IPS-18a (cell line): Measurements from ENCODE around the gene TFDP1.
"Not testable (repeated sequence)": the region's sequence is repeated elsewhere in the genome, so short reads cannot be mapped to it uniquely, and the experiment has no call there.

Source experiments
- H3K27ac ChIP-seq: one replicate; pipeline ENCODE4 v1.5.1; 2013; ENCODE audit warnings: low read length
- H3K27me3 ChIP-seq: one replicate; pipeline ENCODE4 v1.6.1; 2013; ENCODE audit warnings: mild to moderate bottlenecking, low read length; ENCODE audit not compliant: control insufficient read depth, insufficient read depth
- H3K36me3 ChIP-seq: one replicate; pipeline ENCODE4 v1.6.1; 2013; ENCODE audit warnings: low read depth, low read length; ENCODE audit not compliant: control insufficient read depth
- H3K4me1 ChIP-seq: one replicate; pipeline ENCODE4 v1.6.1; 2013; ENCODE audit warnings: low read depth, low read length; ENCODE audit not compliant: control insufficient read depth
- H3K4me3 ChIP-seq: one replicate; pipeline ENCODE4 v1.5.1; 2013; ENCODE audit warnings: low read length
- H3K9ac ChIP-seq: one replicate; pipeline ENCODE4 v1.6.1; 2013; ENCODE audit warnings: mild to moderate bottlenecking, low read length, moderate library complexity
- H3K9me3 ChIP-seq: one replicate; pipeline ENCODE4 v1.6.1; 2013; ENCODE audit warnings: low read depth, low read length; ENCODE audit not compliant: control insufficient read depth

The TFDP1 gene

GRCh38 chr13:113624235-113624587 is 39.7 kb downstream of the TFDP1 start:
- no peak overlapping the region for H3K27ac ChIP-seq
- H3K9ac ChIP-seq = no peak overlapping the region
- no peaks in the 10 kb centered on the region for H3K4me1 ChIP-seq
- H3K36me3 ChIP-seq = peaks cover 17% of the 10 kb centered on the region
- no peak overlapping the region for H3K4me3 ChIP-seq
- H3K27me3 ChIP-seq = no peaks in the 10 kb centered on the region
- H3K9me3 ChIP-seq = no peaks in the 10 kb centered on the region

GRCh38 chr13:113624640-113625304 is 40.2 kb downstream of the TFDP1 start:
- not testable (repeated sequence) for H3K9ac ChIP-seq
- H3K36me3 ChIP-seq = peaks cover 17% of the 10 kb centered on the region

GRCh38 chr13:113625965-113626721 is 41.6 kb downstream of the TFDP1 start:
- no peak overlapping the region for H3K4me3 ChIP-seq
- H3K36me3 ChIP-seq = peaks cover 12% of the 10 kb centered on the region
- H3K9me3 ChIP-seq = no peaks in the 10 kb centered on the region
- no peaks in the 10 kb centered on the region for H3K27me3 ChIP-seq
- H3K9ac ChIP-seq = no peak overlapping the region
- H3K27ac ChIP-seq = no peak overlapping the region
- no peaks in the 10 kb centered on the region for H3K4me1 ChIP-seq

More at GRCh38 chr13:113624640-113625304, 40.2 kb downstream of the TFDP1 start:
- H3K27ac ChIP-seq, H3K27me3 ChIP-seq, H3K4me3 ChIP-seq, H3K9me3 ChIP-seq, H3K4me1 ChIP-seq: not testable (repeated sequence)

- Histone ChIP-seq H3K36me3 (peaks cover 16% of the 10 kb centered on the region), H3K4me3 (no peak overlapping the region), H3K9ac (no peak overlapping the region), H3K27me3 (no peaks in the 10 kb centered on the region), H3K27ac (no peak overlapping the region), H3K9me3 (no peaks in the 10 kb centered on the region), H3K4me1 (no peaks in the 10 kb centered on the region)
These were observed 42.6 kb downstream of the TFDP1 start for GRCh38 chr13:113627136-113627535.

- peaks cover 18% of the 10 kb centered on the region for H3K36me3 ChIP-seq
- H3K4me3 ChIP-seq = no peak overlapping the region
- no peaks in the 10 kb centered on the region for H3K4me1 ChIP-seq
- H3K27me3 ChIP-seq = no peaks in the 10 kb centered on the region
- H3K9me3 ChIP-seq = no peaks in the 10 kb centered on the region
- H3K27ac ChIP-seq = no peak overlapping the region
- no peak overlapping the region for H3K9ac ChIP-seq
These were observed 44.0 kb downstream of the TFDP1 start for GRCh38 chr13:113628291-113629270.

GRCh38 chr13:113629866-113630265 is 45.3 kb downstream of the TFDP1 start:
- Histone ChIP-seq H3K4me3 (no peak overlapping the region), H3K27me3 (no peaks in the 10 kb centered on the region), H3K36me3 (peaks cover 26% of the 10 kb centered on the region), H3K27ac (no peak overlapping the region), H3K4me1 (no peaks in the 10 kb centered on the region), H3K9me3 (no peaks in the 10 kb centered on the region), H3K9ac (no peak overlapping the region)

- no peaks in the 10 kb centered on the region for H3K9me3 ChIP-seq
- H3K27me3 ChIP-seq = no peaks in the 10 kb centered on the region
- H3K36me3 ChIP-seq = peaks cover 31% of the 10 kb centered on the region
- no peak overlapping the region for H3K27ac ChIP-seq
- no peak overlapping the region for H3K4me3 ChIP-seq
- H3K9ac ChIP-seq = no peak overlapping the region
- no peaks in the 10 kb centered on the region for H3K4me1 ChIP-seq
These were observed 45.7 kb downstream of the TFDP1 start for GRCh38 chr13:113630296-113630695.

GRCh38 chr13:113630804-113631203 is 46.3 kb downstream of the TFDP1 start:
- Histone ChIP-seq H3K9me3 (no peaks in the 10 kb centered on the region), H3K27me3 (no peaks in the 10 kb centered on the region), H3K27ac (no peak overlapping the region), H3K9ac (no peak overlapping the region), H3K4me1 (no peaks in the 10 kb centered on the region), H3K36me3 (peaks cover 36% of the 10 kb centered on the region), H3K4me3 (no peak overlapping the region)

- no peaks in the 10 kb centered on the region for H3K9me3 ChIP-seq
- H3K27ac ChIP-seq = no peak overlapping the region
- no peak overlapping the region for H3K9ac ChIP-seq
- H3K4me3 ChIP-seq = no peak overlapping the region
- peaks cover 42% of the 10 kb centered on the region for H3K36me3 ChIP-seq
- no peaks in the 10 kb centered on the region for H3K4me1 ChIP-seq
- H3K27me3 ChIP-seq = no peaks in the 10 kb centered on the region
These were observed 47.0 kb downstream of the TFDP1 start for GRCh38 chr13:113631341-113632095.

- Histone ChIP-seq H3K27me3 (no peaks in the 10 kb centered on the region), H3K36me3 (peaks cover 50% of the 10 kb centered on the region), H3K4me1 (no peaks in the 10 kb centered on the region), H3K9me3 (no peaks in the 10 kb centered on the region), H3K27ac (no peak overlapping the region), H3K4me3 (no peak overlapping the region), H3K9ac (no peak overlapping the region)
These were observed 48.3 kb downstream of the TFDP1 start for GRCh38 chr13:113632706-113633484.
